ENCODE data around the gene CNN3.

DNA sequence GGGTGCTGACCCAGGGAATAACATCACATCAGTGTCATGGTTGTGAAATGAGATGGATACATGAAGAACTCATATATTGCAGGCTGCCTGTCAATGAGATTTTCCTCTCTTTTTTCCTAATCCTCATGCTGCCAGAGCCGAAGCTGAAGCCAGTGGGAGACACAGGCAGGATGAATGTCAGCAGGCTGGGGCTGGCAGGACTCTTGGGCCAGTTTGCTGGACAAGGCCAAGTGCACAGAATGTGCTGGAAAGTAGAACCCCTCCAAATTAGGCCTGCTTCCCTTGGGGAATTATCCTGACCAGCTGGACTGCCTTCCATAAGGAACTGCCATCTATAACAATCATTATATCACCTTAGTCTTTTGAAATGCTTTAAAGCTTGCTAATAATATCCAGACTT lies 75.3 kb downstream of the CNN3 start:
- TF ChIP-seq, protein P1, sequence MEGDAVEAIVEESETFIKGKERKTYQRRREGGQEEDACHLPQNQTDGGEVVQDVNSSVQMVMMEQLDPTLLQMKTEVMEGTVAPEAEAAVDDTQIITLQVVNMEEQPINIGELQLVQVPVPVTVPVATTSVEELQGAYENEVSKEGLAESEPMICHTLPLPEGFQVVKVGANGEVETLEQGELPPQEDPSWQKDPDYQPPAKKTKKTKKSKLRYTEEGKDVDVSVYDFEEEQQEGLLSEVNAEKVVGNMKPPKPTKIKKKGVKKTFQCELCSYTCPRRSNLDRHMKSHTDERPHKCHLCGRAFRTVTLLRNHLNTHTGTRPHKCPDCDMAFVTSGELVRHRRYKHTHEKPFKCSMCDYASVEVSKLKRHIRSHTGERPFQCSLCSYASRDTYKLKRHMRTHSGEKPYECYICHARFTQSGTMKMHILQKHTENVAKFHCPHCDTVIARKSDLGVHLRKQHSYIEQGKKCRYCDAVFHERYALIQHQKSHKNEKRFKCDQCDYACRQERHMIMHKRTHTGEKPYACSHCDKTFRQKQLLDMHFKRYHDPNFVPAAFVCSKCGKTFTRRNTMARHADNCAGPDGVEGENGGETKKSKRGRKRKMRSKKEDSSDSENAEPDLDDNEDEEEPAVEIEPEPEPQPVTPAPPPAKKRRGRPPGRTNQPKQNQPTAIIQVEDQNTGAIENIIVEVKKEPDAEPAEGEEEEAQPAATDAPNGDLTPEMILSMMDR (IDR thresholded peaks at IDR 0.05) = no peak
- TF ChIP-seq EP300 (IDR thresholded peaks at IDR 0.05) = no peak
- TF ChIP-seq POLR2A (IDR thresholded peaks at IDR 0.05) = no peak

Data from tibial nerve (tissue), 4 donors.